GM19438 (cell line): ENCODE data around the gene SLC4A1.
"Not testable (repeated sequence)": the region's sequence is repeated elsewhere in the genome, so short reads cannot be mapped to it uniquely, and the experiment has no call there.

Source experiments
- ATAC-seq: cut with Tn5 transposase; IDR thresholded peaks from one replicate; pipeline ENCODE4 v1.9.1; 2021; ENCODE audit warnings: low read depth; ENCODE audit not compliant: unreplicated experiment

The SLC4A1 gene

GRCh38 chr17:44257815-44258760 is 9.8 kb downstream of the SLC4A1 start:
- ATAC-seq = no peak

GRCh38 chr17:44256671-44257070 is 11.3 kb downstream of the SLC4A1 start:
- ATAC-seq = no peak

- no peak for ATAC-seq
Measured at GRCh38 chr17:44255915-44256314, 12.0 kb downstream of the SLC4A1 start.

- no peak for ATAC-seq
Measured at GRCh38 chr17:44254361-44255095, 13.4 kb downstream of the SLC4A1 start.

- no peak for ATAC-seq
Measured at GRCh38 chr17:44253006-44253405, 14.9 kb downstream of the SLC4A1 start.

- ATAC-seq = no peak
Measured at GRCh38 chr17:44251062-44251461, 16.9 kb downstream of the SLC4A1 start.

GRCh38 chr17:44249501-44250246 is 18.3 kb downstream of the SLC4A1 start:
- ATAC-seq = no peak

- ATAC-seq = no peak
Measured at GRCh38 chr17:44247876-44248736, 19.8 kb downstream of the SLC4A1 start.

GRCh38 chr17:44247440-44247841 is 20.5 kb downstream of the SLC4A1 start:
- no peak for ATAC-seq

- no peak for ATAC-seq
Measured at GRCh38 chr17:44241106-44241624, 26.8 kb downstream of the SLC4A1 start.

GRCh38 chr17:44237886-44238285 is 30.0 kb downstream of the SLC4A1 start:
- not testable (repeated sequence) for ATAC-seq

- ATAC-seq = no peak
Measured at GRCh38 chr17:44236444-44236991, 31.4 kb downstream of the SLC4A1 start.

GRCh38 chr17:44235583-44235936 is 32.4 kb downstream of the SLC4A1 start:
- ATAC-seq = no peak

- no peak for ATAC-seq
Measured at GRCh38 chr17:44233582-44233981, 34.4 kb downstream of the SLC4A1 start.

GRCh38 chr17:44232061-44232460 is 35.9 kb downstream of the SLC4A1 start:
- ATAC-seq = no peak

- ATAC-seq = no peak
Measured at GRCh38 chr17:44230140-44230539, 37.8 kb downstream of the SLC4A1 start.

GRCh38 chr17:44229090-44229489 is 38.8 kb downstream of the SLC4A1 start:
- ATAC-seq = no peak

GRCh38 chr17:44223541-44224071 is 44.3 kb downstream of the SLC4A1 start:
- no peak for ATAC-seq

- no peak for ATAC-seq
Measured at GRCh38 chr17:44222112-44222869, 45.6 kb downstream of the SLC4A1 start.
